GM10266 (cell line): Measurements from ENCODE around the gene CFAP92.

Experiments used
- DNase-seq: peaks from one replicate; pipeline ENCODE4 v3.0.0; 2012; ENCODE audit errors: extremely low spot score
- CTCF ChIP-seq: IDR thresholded peaks from 2 replicates; pipeline ENCODE4 v1.5.1; 2012; ENCODE audit warnings: mild to moderate bottlenecking, low read depth; ENCODE audit not compliant: control insufficient read depth, insufficient read depth; ENCODE audit errors: missing control alignments

CFAP92 gene

GRCh38 chr3:129036222-129037092, 42.6 kb upstream of the CFAP92 start:
- TF ChIP-seq CTCF = no peak
- no peak for DNase-seq

- TF ChIP-seq CTCF = no peak
- no peak for DNase-seq
Observed at GRCh38 chr3:129035360-129036221, 41.7 kb upstream of the CFAP92 start.

- no peak for TF ChIP-seq CTCF
Observed at GRCh38 chr3:129034642-129035041, 40.8 kb upstream of the CFAP92 start.

GRCh38 chr3:129033633-129034321, 39.9 kb upstream of the CFAP92 start:
- no peak for DNase-seq
- TF ChIP-seq CTCF = no peak

More at GRCh38 chr3:129034642-129035041, 40.8 kb upstream of the CFAP92 start:
- no peak for DNase-seq

- no peak for DNase-seq
- no peak for TF ChIP-seq CTCF
Observed at GRCh38 chr3:129033151-129033550, 39.3 kb upstream of the CFAP92 start.

- no peak for DNase-seq
- TF ChIP-seq CTCF = no peak
Observed at GRCh38 chr3:129032716-129033115, 38.8 kb upstream of the CFAP92 start.
